A673 (cell line): ENCODE results near the gene ASAP3. TPM values are rescaled to one million over a fixed set of nuclear protein-coding genes. Genes with fewer than 3 reads are reported as not detected.

Experiments
- Bru-seq: library from RNA; stranded (reverse); fragments of 400-500 nt; gene quantifications from one replicate; lab custom pipeline; 2021; lab: Mats Ljungman, UMichigan
- BruChase-seq, 2 experiments: library from RNA; stranded (reverse); fragments of 400-500 nt; gene quantifications; one replicate each; lab custom pipeline; 2021; lab: Mats Ljungman, UMichigan
- BruUV-seq: library from RNA; stranded (reverse); fragments of 400-500 nt; replicated peaks from 2 replicates; lab custom pipeline; 2021; lab: Mats Ljungman, UMichigan
- CTCF ChIA-PET: fragments of 300-600 bp; sonication (Branson Sonifier 250); formaldehyde crosslinking; loops from one replicate; lab custom pipeline; 2022; ENCODE audit warnings: antibody characterized with exemption; lab: Charles Lee
- POLR2A ChIA-PET: fragments of 300-600 bp; sonication (Branson Sonifier 250); formaldehyde crosslinking; loops from one replicate; lab custom pipeline; 2022; ENCODE audit warnings: antibody characterized with exemption; ENCODE audit not compliant: low non-redundant PET; lab: Charles Lee
- DNase-seq: peaks from one replicate; pipeline ENCODE4 v3.0.0-alpha.2; 2015; ENCODE audit warnings: low spot score
- H3K27ac ChIP-seq: fragments of 200-600 bp; sonication (generic); 2 replicates; pipeline ENCODE4 v1.5.1; 2016; ENCODE audit warnings: mixed run types, low read depth, mild to moderate bottlenecking, mixed read lengths, antibody characterized with exemption, low read length; ENCODE audit not compliant: poor library complexity, severe bottlenecking
- H3K27me3 ChIP-seq: fragments of 200-600 bp; sonication (generic); replicated peaks from 2 replicates; pipeline ENCODE4 v1.6.1; 2017; ENCODE audit warnings: mixed run types, low read depth, mild to moderate bottlenecking, mixed read lengths, antibody characterized with exemption, low read length; ENCODE audit not compliant: insufficient read depth, poor library complexity
- H3K36me3 ChIP-seq: fragments of 200-600 bp; sonication (generic); 2 replicates; pipeline ENCODE4 v1.6.1; 2016; ENCODE audit warnings: mixed run types, mild to moderate bottlenecking, mixed read lengths, antibody characterized with exemption, low read length; ENCODE audit not compliant: insufficient read depth, poor library complexity, severe bottlenecking
- H3K4me1 ChIP-seq: fragments of 200-600 bp; sonication (generic); 2 replicates; pipeline ENCODE4 v1.6.1; 2017; ENCODE audit warnings: mixed run types, mild to moderate bottlenecking, mixed read lengths, antibody characterized with exemption, low read length; ENCODE audit not compliant: insufficient read depth, poor library complexity, severe bottlenecking
- H3K4me3 ChIP-seq: fragments of 200-600 bp; sonication (generic); 2 replicates; pipeline ENCODE4 v1.5.1; 2016; ENCODE audit warnings: low read depth, mixed run types, mild to moderate bottlenecking, mixed read lengths, low read length; ENCODE audit not compliant: poor library complexity, severe bottlenecking
- H3K9me3 ChIP-seq: fragments of 200-600 bp; sonication (generic); 2 replicates; pipeline ENCODE4 v1.6.1; 2016; ENCODE audit warnings: mixed run types, low read depth, mild to moderate bottlenecking, mixed read lengths, antibody characterized with exemption, low read length; ENCODE audit not compliant: poor library complexity, severe bottlenecking
- CTCF ChIP-seq: fragments of 300-800, 200-600 bp; sonication (generic); conservative IDR thresholded peaks from 2 replicates; pipeline ENCODE4 v1.5.1; 2017; ENCODE audit warnings: low read depth, mild to moderate bottlenecking, antibody characterized with exemption, low read length, moderate library complexity, mixed read lengths
- EZH2 ChIP-seq: fragments of 200-600 bp; sonication (generic); IDR thresholded peaks from 2 replicates; pipeline ENCODE4 v1.6.1; 2017; ENCODE audit warnings: borderline replicate concordance, low read depth, mild to moderate bottlenecking, mixed read lengths, antibody characterized with exemption, low read length; ENCODE audit not compliant: poor library complexity, severe bottlenecking
- intact Hi-C: fragments of 100-400 bp; cut with micrococcal nuclease; formaldehyde crosslinking; loops from one replicate; pipeline ENCODE4 v1.10.0; 2022; ENCODE audit not compliant: unreplicated experiment
- long read RNA-seq: library from polyadenylated mRNA; stranded (forward); transcript quantifications from one replicate; pipeline ENCODE4 v2.0.0, GENCODE V29; 2022
- total RNA-seq: library from RNA; stranded (reverse); gene quantifications from 2 replicates; pipeline ENCODE4 v1.2.3, GENCODE V29; 2021

Gene ASAP3
- total RNA-seq (7.8 and 13.8 TPM in 2 replicates), Bru-seq, nascent RNA (percentile 46 among the genes with signal in this experiment), BruChase-seq, experiment 1, labeled RNA remaining after a 2-hour chase (percentile 45 among the genes with signal in this experiment), BruChase-seq, experiment 2, labeled RNA remaining after a 6-hour chase (percentile 42 among the genes with signal in this experiment)
- long read RNA-seq, full-length matches to known transcripts: 7 of 11 reads
- long read RNA-seq, partial matches to known transcripts: 2 of 11 reads
- long read RNA-seq, other reads (novel, unspliced or antisense): 2 of 11 reads

- no TSS peak for BruUV-seq
Observed at GRCh38 chr1:23483321-23484252, at the start of gene ASAP3. Gene ASAP3 (minus strand): TSS chr1:23484179. CDS start chr1:23484133, 46 bp downstream.

GRCh38 chr1:23533246-23534023, 49.5 kb upstream of the ASAP3 start:
- Histone ChIP-seq H3K27me3 (no peaks in the 10 kb centered on the region), H3K27ac (no peak overlapping the region), H3K9me3 (no peaks in the 10 kb centered on the region), H3K4me1 (peaks cover 21% of the 10 kb centered on the region), H3K36me3 (no peaks in the 10 kb centered on the region), H3K4me3 (no peak overlapping the region)
- intact Hi-C loops: loop anchor here (10.0 kb wide), 1 partner anchor 439 kb away; no protein-coding TSS in a partner anchor
- TF ChIP-seq CTCF: no peak
- no peak for TF ChIP-seq EZH2
- BruUV-seq: no TSS peak
- POLR2A ChIA-PET: no interaction called here
- DNase-seq: no peak
- CTCF ChIA-PET: no interaction called here

More at GRCh38 chr1:23483321-23484252, at the start of gene ASAP3:
- peaks cover 6% of the 10 kb centered on the region for H3K4me1 ChIP-seq
- H3K27me3 ChIP-seq: no peaks in the 10 kb centered on the region
- DNase-seq: peak; percentile 22
- H3K9me3 ChIP-seq: no peaks in the 10 kb centered on the region
- intact Hi-C loops: no loop called here
- ChIA-PET POLR2A (no interaction called here), CTCF (interaction anchor here (1.2 kb wide), 1 partner anchor 14 kb away, joined by 16 read pairs; no protein-coding TSS in a partner anchor)
- H3K36me3 ChIP-seq: no peaks in the 10 kb centered on the region
- TF ChIP-seq CTCF: no peak
- TF ChIP-seq EZH2: no peak
- peak within 1 kb of the TSS; percentile 68 for H3K4me3 ChIP-seq
- peak within 1 kb of the TSS; percentile 65 for H3K27ac ChIP-seq
